ENCODE results near the gene PPP2R3C.
"Not testable (repeated sequence)": the region's sequence is repeated elsewhere in the genome, so short reads cannot be mapped to it uniquely, and the experiment has no call there.

Gene PPP2R3C

GRCh38 chr14:35124127-35124526 is 2.3 kb upstream of the PPP2R3C start:
- no peak for DNase-seq (ENCODE audit: low read depth)

DNA sequence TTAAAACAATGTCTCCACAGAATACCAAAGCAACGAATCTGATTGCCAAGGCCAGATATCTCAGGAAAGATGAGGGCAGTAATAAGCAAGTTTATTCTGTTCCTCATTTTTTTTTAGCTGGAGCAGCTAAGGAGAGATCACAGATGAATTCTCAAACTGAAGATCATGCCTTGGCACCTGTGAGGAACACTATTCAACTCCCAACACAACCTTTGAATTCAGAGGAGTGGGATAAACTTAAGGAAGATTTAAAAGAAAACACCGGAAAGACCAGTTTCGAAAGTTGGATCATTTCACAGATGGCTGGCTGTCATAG is 1.6 kb upstream of the PPP2R3C start:
- no peak for DNase-seq (ENCODE audit: low read depth)

DNA sequence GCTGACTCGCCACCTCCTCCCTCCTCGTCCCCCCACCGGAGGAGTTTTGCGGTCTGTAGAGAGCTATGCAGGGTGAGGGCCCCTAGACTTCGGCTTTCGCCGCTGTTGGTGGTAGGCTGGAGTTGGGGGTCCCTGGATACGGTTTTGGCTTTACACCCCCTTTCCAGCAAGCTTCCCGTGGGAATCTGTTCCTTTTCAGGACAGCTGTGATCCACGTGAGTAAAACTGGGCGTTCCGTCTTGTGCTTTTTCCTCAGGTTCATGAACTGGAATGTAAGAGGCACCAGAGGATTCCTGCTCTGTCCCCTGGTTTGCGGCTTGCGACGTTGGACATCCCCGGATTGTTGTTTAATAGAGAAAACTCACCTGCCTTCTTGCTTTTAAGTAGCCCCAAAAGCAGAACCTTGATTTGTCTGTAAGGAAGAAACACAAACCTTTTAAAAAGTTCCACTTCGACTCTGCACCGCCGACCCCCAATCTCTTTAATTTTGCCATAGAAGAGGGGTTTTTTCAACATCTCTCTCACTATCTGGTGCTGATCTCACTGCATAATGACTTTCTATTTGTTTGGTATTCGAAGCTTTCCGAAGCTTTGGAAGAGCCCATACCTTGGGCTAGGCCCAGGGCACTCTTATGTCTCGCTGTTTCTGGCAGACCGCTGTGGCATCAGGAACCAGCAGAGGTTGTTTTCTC is 1.1 kb upstream of the PPP2R3C start:
- DNase-seq (ENCODE audit: low read depth), result no peak

GRCh38 chr14:35121026-35121886 is 534 bp downstream of the PPP2R3C start:
- no peak for DNase-seq (ENCODE audit: low read depth)

- no peak for DNase-seq (ENCODE audit: low read depth)
Observed at GRCh38 chr14:35117112-35117511, 4.7 kb downstream of the PPP2R3C start.

DNA sequence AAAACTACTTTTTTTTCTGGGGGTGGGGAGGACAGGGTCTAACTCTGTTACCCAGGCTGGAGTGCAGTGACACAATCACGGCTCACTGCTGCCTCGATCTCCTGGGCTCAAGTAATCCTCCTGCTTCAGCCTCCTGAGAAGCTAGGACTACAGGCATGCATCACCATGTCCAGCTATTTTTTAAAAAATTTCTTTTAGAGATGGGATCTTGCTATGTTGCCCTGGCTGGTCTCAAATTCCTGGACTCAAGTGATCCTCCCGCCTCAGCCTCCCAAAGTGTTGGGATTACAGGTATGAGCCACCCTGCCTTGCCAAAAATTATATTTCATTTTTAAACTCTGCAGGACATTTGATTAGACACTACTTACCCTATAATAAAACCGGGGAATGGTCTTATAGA is 5.5 kb downstream of the PPP2R3C start:
- DNase-seq (ENCODE audit: low read depth), result no peak

DNA sequence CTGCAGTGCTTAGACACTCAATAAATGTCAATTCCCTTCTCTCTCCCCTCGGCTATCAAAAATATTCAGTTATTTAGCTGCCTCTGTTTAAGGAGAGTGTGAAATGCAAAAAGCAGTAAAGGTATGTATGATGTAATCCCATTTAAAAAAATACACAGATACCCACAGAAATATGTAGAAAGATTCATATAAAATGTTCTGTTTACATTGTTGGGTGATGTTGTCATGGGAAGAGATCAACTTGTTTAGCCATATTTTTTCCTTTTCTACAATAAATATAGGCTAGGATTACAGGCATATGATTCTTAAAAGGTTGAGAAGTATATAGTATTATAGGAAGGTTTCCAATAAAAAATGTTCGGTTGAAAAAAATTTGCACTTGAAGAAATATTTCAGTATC is 7.8 kb downstream of the PPP2R3C start:
- DNase-seq (ENCODE audit: low read depth), result no peak

DNA sequence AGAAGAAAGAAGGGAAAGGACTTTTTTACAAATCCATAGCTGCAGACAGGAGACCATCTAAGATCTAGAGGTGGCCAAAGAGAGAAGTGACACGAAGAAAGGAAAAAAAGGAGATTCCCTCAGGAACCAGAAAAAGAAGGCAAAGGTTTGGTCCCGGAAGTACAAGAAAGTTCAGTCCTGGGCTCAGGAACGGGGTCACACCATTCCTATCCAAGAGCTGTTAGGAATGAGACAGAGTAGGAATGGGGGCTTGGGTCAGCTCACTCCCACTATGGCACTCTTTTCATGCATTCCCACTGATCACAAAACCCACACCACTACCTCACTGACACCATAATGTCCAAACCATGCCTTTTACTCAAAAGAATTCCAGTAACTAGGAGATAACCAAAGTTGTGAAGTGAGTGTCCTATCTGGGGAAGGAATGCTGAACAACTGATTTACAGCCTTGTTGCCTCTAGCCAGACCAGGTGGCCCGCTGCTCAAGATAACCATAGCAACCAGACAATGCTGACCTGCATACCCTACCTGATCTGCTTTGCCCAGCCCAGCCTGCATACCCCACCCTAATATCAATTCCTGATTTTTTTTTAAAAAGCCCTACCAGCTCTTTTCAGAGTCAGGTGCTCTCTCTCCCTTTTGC is 8.4 kb downstream of the PPP2R3C start:
- no peak for DNase-seq (ENCODE audit: low read depth)

- no peak for DNase-seq (ENCODE audit: low read depth)
Observed at GRCh38 chr14:35112641-35113040, 9.1 kb downstream of the PPP2R3C start.

- no peak for DNase-seq (ENCODE audit: low read depth)
Observed at GRCh38 chr14:35107866-35108265, 13.9 kb downstream of the PPP2R3C start.

- DNase-seq (ENCODE audit: low read depth), result not testable (repeated sequence)
Observed at GRCh38 chr14:35094645-35095044, 27.1 kb downstream of the PPP2R3C start.

- DNase-seq (ENCODE audit: low read depth), result no peak
Observed at GRCh38 chr14:35088514-35088913, 33.3 kb downstream of the PPP2R3C start.

DNA sequence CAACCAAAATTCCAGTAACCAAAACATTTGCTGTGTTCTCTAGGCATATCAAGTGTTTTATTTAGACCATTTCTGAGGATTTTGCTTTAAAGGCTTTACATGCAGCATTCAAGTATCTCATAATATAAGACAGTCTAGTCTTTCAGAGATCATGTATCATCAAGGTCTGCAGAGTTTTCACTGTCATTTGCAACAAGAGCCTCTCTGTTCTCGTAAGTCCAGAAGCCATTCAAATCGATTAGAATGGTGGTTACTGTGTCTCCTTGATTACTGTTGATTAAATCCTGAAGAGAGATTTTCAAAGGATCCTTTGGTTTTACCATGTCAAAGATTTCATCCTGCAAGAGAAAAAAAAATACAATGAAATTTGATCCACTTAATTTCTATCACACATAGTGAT is 36.3 kb downstream of the PPP2R3C start:
- no peak for DNase-seq (ENCODE audit: low read depth)

- no peak for DNase-seq (ENCODE audit: low read depth)
Observed at GRCh38 chr14:35083530-35084150, 38.1 kb downstream of the PPP2R3C start.

DNA sequence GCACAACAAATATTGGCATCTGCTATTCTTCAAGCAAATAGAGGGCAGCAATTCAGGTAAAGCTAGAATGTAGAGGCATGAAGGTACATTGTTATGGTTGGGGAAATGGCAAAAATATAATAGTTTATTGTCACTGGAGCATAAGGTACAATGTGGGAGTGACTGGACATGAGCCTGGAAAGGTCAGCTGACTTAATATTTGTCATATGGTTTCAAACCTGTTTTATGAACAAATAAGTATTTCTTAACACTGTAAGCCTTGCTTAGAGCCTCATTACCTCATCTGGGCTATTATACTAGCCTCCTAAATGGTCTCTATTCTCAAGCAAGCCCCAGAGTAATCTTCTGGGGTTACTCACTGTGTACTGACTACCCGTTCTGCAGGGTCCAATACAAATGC is 42.0 kb downstream of the PPP2R3C start:
- DNase-seq (ENCODE audit: low read depth), result no peak

DNA sequence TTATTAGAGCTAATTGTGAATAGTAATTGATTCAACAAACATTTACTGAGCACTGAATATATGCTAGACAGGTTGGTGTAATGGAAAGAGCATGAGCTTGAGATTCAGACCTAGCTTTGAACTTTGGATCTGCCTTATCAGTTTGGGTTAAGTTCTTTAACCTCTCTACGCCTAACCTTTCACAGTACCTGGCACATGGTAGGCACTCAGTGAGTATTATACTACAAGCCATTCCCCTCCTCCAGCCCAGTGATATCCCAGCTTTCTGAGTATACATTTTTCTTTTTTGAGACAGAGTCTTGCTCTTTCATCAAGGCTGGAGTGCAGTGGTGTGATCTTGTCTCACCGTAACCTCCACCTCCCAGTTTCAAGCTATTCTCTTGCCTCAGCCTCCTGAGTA is 43.7 kb downstream of the PPP2R3C start:
- no peak for DNase-seq (ENCODE audit: low read depth)

DNA sequence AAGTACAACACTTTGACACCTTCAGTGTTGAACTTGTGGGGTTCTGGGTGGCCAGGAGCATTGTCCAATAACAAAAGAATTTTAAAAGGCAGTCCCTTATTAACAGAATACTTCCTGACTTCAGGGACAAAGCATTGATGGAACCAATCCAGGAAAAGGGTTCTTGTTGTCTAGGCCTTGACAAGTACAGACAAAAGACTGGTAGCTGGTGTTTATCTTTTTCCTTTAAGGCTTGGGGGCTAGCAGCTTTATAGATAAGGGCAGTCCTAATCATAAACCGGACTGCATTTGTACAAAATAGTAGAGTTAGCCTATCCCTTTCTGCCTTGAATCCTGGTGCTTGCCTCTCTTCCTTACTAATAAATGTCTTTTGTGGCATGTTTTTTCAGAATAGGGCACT is 48.3 kb downstream of the PPP2R3C start:
- no peak for DNase-seq (ENCODE audit: low read depth)

DNA sequence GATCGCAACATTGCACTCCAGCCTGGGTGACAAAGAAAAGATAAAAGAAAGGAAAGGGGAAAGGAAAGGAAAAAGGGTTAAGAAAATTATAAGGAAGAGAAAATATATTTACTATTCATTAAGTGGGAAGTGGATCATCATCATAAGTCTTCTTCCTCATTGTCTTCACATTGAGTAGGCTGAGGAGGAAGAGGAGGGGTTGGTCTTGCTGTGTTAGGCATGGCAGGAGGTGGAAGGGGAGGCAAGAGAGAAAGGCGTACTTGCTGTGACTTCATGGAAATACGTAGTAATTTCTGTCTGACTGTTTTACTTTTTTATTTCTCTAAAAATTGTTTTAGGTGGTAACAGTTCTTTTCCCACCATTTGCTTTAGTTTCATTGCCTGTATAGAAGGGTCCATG is 49.6 kb downstream of the PPP2R3C start:
- no peak for DNase-seq (ENCODE audit: low read depth)

DNA sequence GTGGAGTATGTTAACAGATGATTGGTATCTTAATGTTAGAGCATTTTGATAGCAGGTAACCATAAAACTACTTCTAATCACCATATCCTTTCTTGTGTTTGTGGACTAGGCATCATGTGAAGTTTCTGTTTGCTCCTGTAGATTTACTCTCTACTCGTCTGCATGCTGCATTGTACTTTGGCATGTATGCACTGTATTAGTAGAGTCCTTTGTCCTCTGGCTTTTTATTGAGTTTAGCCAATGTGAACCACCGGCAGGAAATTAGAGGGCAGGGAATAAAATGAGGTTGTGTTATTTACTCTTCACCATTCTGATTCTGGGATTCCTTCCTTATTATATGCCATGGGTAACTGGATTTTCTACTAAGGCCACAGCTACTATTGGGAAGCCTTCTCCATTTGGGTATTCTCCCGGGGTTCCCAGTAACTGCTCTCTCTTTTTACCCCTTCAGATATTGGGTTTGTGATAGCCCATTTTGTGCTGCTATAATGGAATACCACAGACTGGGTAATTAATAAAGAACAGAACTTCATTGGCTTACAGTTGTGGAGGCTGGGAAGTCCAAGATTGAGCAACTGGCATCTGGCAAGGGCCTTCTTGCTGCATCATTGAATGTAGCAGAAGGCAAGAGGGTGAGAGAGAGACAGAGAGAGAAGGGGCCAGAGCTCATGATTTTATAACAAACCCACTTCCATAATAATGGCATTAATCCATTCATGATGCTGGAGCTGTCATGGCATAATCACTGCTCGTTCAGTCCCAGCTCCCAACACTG is 53.4 kb downstream of the PPP2R3C start:
- DNase-seq (ENCODE audit: low read depth), result no peak

GRCh38 chr14:35065731-35066130 is 56.1 kb downstream of the PPP2R3C start:
- not testable (repeated sequence) for DNase-seq (ENCODE audit: low read depth)

DNA sequence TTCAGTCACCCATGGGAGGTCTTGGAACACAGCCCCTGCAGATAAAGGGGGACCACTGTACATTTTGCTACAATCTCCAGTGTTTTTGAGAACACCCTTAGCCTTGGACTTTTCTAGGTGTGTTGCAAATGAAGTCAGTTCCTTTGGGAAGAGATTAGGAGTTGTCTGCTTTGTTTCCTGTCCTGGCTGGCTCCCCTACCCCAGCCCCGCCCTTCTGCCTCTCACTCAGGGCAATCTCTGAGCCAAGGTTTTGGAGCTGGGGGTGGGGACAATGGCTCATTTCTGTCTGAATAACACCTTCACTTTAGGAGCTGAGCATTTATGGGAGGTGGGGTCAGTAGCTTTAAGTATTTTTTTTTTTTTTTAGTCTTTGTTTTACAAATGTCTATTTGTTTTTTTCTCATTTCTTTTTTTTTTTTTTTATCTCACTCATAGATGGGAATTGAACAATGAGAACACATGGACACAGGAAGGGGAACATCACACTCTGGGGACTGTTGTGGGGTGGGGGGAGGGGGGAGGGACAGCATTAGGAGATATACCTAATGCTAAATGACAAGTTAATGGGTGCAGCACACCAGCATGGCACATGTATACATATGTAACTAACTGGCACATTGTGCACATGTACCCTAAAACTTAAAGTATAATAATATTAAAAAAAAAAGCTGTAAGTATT is 60.5 kb downstream of the PPP2R3C start:
- not testable (repeated sequence) for DNase-seq (ENCODE audit: low read depth)

All from T follicular helper cell (primary cell).